Fibroblast of lung (primary cell): ENCODE measurements around the gene PPP2R3B. TPM values are rescaled to one million over a fixed set of nuclear protein-coding genes. Genes with fewer than 3 reads are reported as not detected.
A peak's percentile ranks its signal among the peaks of the same experiment; 100 is the strongest.

Experiments used
- DNase-seq, 2 donors: peaks; one replicate each; pipeline versions ENCODE4 v3.0.0 to v3.0.0-alpha.2; 2010; ENCODE audit warnings: low read depth in 2 of 2
- H2AFZ ChIP-seq: 2 replicates; pipeline ENCODE4 v1.5.1; 2012; ENCODE audit warnings: low read length, control low read depth, inconsistent platforms
- H3K27ac ChIP-seq: 2 replicates; pipeline ENCODE4 v1.5.1; 2011; ENCODE audit warnings: low read length, control low read depth; ENCODE audit not compliant: insufficient read depth
- H3K27me3 ChIP-seq: 2 replicates; pipeline ENCODE4 v1.5.1; 2011; ENCODE audit warnings: mild to moderate bottlenecking, low read length; ENCODE audit not compliant: control insufficient read depth, insufficient read depth
- H3K36me3 ChIP-seq: 2 replicates; pipeline ENCODE4 v1.5.1; 2011; ENCODE audit warnings: low read length; ENCODE audit not compliant: control insufficient read depth, insufficient read depth
- H3K4me1 ChIP-seq: 2 replicates; pipeline ENCODE4 v1.5.1; 2011; ENCODE audit warnings: low read length; ENCODE audit not compliant: control insufficient read depth, insufficient read depth; ENCODE audit errors: extremely low read depth
- H3K4me2 ChIP-seq: 2 replicates; pipeline ENCODE4 v1.5.1; 2011; ENCODE audit warnings: low read length, control low read depth; ENCODE audit not compliant: insufficient read depth; ENCODE audit errors: extremely low read depth
- H3K4me3 ChIP-seq, 4 experiments: fragments of 200-600 bp in 1 of 4; sonication (generic) in 1 of 4; replicated peaks in 1 of 4; 2 replicates each; pipeline ENCODE4 v1.5.1; 2011 to 2016; ENCODE audit warnings: low read length in 4 of 4, low read depth in 3 of 4, mild to moderate bottlenecking in 3 of 4, control low read depth in 2 of 4, inconsistent platforms in 1 of 4, mixed read lengths in 1 of 4; ENCODE audit not compliant: insufficient read depth in 1 of 4; ENCODE audit errors: control extremely low read depth in 1 of 4
- H3K79me2 ChIP-seq: 2 replicates; pipeline ENCODE4 v1.5.1; 2012; ENCODE audit warnings: mild to moderate bottlenecking, low read length, inconsistent platforms; ENCODE audit not compliant: control insufficient read depth, insufficient read depth
- H3K9ac ChIP-seq: 2 replicates; pipeline ENCODE4 v1.5.1; 2011; ENCODE audit warnings: mild to moderate bottlenecking, low read length, control low read depth; ENCODE audit not compliant: insufficient read depth
- H3K9me3 ChIP-seq: 2 replicates; pipeline ENCODE4 v1.5.1; 2012; ENCODE audit warnings: low read depth, low read length; ENCODE audit not compliant: control insufficient read depth, insufficient read depth
- H4K20me1 ChIP-seq: 2 replicates; pipeline ENCODE4 v1.5.1; 2011; ENCODE audit warnings: low read length; ENCODE audit not compliant: control insufficient read depth, insufficient read depth; ENCODE audit errors: extremely low read depth
- CTCF ChIP-seq, 2 donors: IDR thresholded peaks in 1 of 2; conservative IDR thresholded peaks in 1 of 2; 1 replicate in 1 of 2; 2 replicates in 1 of 2; pipeline ENCODE4 v1.5.1; 2011 to 2012; ENCODE audit warnings: low read length in 2 of 2, control low read depth in 1 of 2, inconsistent platforms in 1 of 2, low read depth in 1 of 2, mild to moderate bottlenecking in 1 of 2
- EZH2 ChIP-seq: IDR thresholded peaks from 2 replicates; pipeline ENCODE4 v1.5.1; 2012; ENCODE audit warnings: low read length, control low read depth, mild to moderate bottlenecking; ENCODE audit errors: missing control alignments
- polyA plus RNA-seq, 2 donors: library from polyadenylated mRNA; depleted of rRNA in 1 of 2; stranded (reverse) in 1 of 2; unstranded in 1 of 2; fragments of >200 nt; gene quantifications; 2 replicates each; pipeline ENCODE4 v1.2.1, GENCODE V29; 2011 to 2012; ENCODE audit warnings: missing spikeins in 1 of 2
- total RNA-seq: library from RNA; depleted of rRNA; stranded (reverse); fragments of >200 nt; gene quantifications from 2 replicates; pipeline ENCODE4 v1.2.1, GENCODE V29; 2014

The PPP2R3B gene
- total and polyA plus RNA-seq, 2 donors (not counting 1 experiment from before 2014, with no cell fraction given) = 3.2 to 14.7 TPM

- H3K9ac ChIP-seq = no peak overlapping the region
- DNase-seq = peak in 1 of 2 donors; percentile 12
- no peak overlapping the region for H3K4me2 ChIP-seq
- H3K36me3 ChIP-seq = no peaks in the 10 kb centered on the region
- H3K9me3 ChIP-seq = no peaks in the 10 kb centered on the region
- no peaks in the 10 kb centered on the region for H3K27me3 ChIP-seq
- no peaks in the 10 kb centered on the region for H4K20me1 ChIP-seq
- TF ChIP-seq EZH2 (no peak), CTCF (conservative IDR thresholded peaks at IDR 0.05 in 1 of 2, IDR thresholded peaks at IDR 0.05 in 1 of 2; ENCODE audit: low read depth in 1 of 2, low read length in 2 of 2) (no peak)
- H3K27ac ChIP-seq = no peak overlapping the region
- H3K79me2 ChIP-seq = no peaks in the 10 kb centered on the region
- no peaks in the 10 kb centered on the region for H3K4me1 ChIP-seq
- no peak overlapping the region for H2AFZ ChIP-seq
- H3K4me3 ChIP-seq = peak overlapping the region in 1 of 4 experiments; percentile 8
Observed at GRCh38 chrX:427812-428725, 41.4 kb upstream of the PPP2R3B start.

GRCh38 chrX:426881-427280 lies 40.2 kb upstream of the PPP2R3B start:
- Histone ChIP-seq H3K27me3 (no peaks in the 10 kb centered on the region), H2AFZ (no peak overlapping the region), H3K4me2 (no peak overlapping the region), H3K4me1 (no peaks in the 10 kb centered on the region), H3K36me3 (no peaks in the 10 kb centered on the region), H4K20me1 (no peaks in the 10 kb centered on the region), H3K9me3 (no peaks in the 10 kb centered on the region), H3K4me3 (no peak overlapping the region), H3K79me2 (no peaks in the 10 kb centered on the region), H3K9ac (no peak overlapping the region), H3K27ac (no peak overlapping the region)
- no peak for TF ChIP-seq EZH2
- DNase-seq = peak in 1 of 2 donors; percentile 13

- H4K20me1 ChIP-seq = no peaks in the 10 kb centered on the region
- H2AFZ ChIP-seq = no peak overlapping the region
- H3K27ac ChIP-seq = no peak overlapping the region
- no peaks in the 10 kb centered on the region for H3K79me2 ChIP-seq
- no peak for DNase-seq
- no peaks in the 10 kb centered on the region for H3K4me1 ChIP-seq
- no peak overlapping the region for H3K4me3 ChIP-seq
- TF ChIP-seq EZH2 (no peak), CTCF (conservative IDR thresholded peaks at IDR 0.05 in 1 of 2, IDR thresholded peaks at IDR 0.05 in 1 of 2; ENCODE audit: low read depth in 1 of 2, low read length in 2 of 2) (no peak)
- no peaks in the 10 kb centered on the region for H3K36me3 ChIP-seq
- no peak overlapping the region for H3K9ac ChIP-seq
- H3K27me3 ChIP-seq = no peaks in the 10 kb centered on the region
- H3K9me3 ChIP-seq = no peaks in the 10 kb centered on the region
- no peak overlapping the region for H3K4me2 ChIP-seq
Observed at GRCh38 chrX:425056-425455, 38.3 kb upstream of the PPP2R3B start.
